ENCODE results near the gene PLXNB3. TPM values are rescaled to one million over a fixed set of nuclear protein-coding genes. Genes with fewer than 3 reads are reported as not detected.

Gene PLXNB3
- total and polyA plus RNA-seq, 2 experiments from 2014 or later: 0.70 to 4.1 TPM

- H3K27ac Mint-ChIP-seq: no peak overlapping the region
- H3K79me2 ChIP-seq (replicated peaks; ENCODE audit: insufficient read depth): peaks cover 35% of the 10 kb centered on the region
- no peak overlapping the region for H3K4me3 Mint-ChIP-seq
Observed at GRCh38 chrX:153791104-153791852, 27.2 kb downstream of the PLXNB3 start.

More at GRCh38 chrX:153791104-153791852, 27.2 kb downstream of the PLXNB3 start:
- H3K27me3 Mint-ChIP-seq (ENCODE audit: insufficient read depth, low read depth, poor library complexity): peaks cover 4% of the 10 kb centered on the region
- no peaks in the 10 kb centered on the region for H3K9me2 ChIP-seq (ENCODE audit: insufficient read depth)
- H4K20me1 ChIP-seq (replicated peaks; ENCODE audit: insufficient read depth): no peaks in the 10 kb centered on the region
- no peaks in the 10 kb centered on the region for H3K27me3 ChIP-seq (ENCODE audit: insufficient read depth)
- DNase-seq (ENCODE audit: low spot score) (no peak), ATAC-seq (no peak)
- TF ChIP-seq POLR2AphosphoS5 (IDR thresholded peaks at IDR 0.05; ENCODE audit: low read depth) (no peak), STAT1 (IDR thresholded peaks at IDR 0.05; ENCODE audit: unreplicated experiment) (no peak), CTCF (conservative IDR thresholded peaks at IDR 0.05; ENCODE audit: low read depth in 2 of 2) (no peak), ZNF331 (CRISPR knock-in tag; IDR thresholded peaks at IDR 0.05; ENCODE audit: low read depth) (no peak), ZNF462 (CRISPR knock-in tag; IDR thresholded peaks at IDR 0.05) (no peak), JUNB (IDR thresholded peaks at IDR 0.05; ENCODE audit: unreplicated experiment) (no peak), NANOG (IDR thresholded peaks at IDR 0.05; ENCODE audit: borderline replicate concordance) (no peak), EZH2 (IDR thresholded peaks at IDR 0.05; ENCODE audit: low read depth, unreplicated experiment) (no peak), EZH2phosphoT487 (IDR thresholded peaks at IDR 0.05; ENCODE audit: unreplicated experiment) (no peak), CREB1 (CRISPR knock-in tag; IDR thresholded peaks at IDR 0.05; ENCODE audit: low read depth) (no peak), ZNF114 (CRISPR knock-in tag; IDR thresholded peaks at IDR 0.05) (no peak), REST (IDR thresholded peaks at IDR 0.05; ENCODE audit: unreplicated experiment) (no peak), ETS1 (IDR thresholded peaks at IDR 0.05) (no peak)
- H3K4me2 ChIP-seq: no peak overlapping the region
- no peak overlapping the region for H3K27ac ChIP-seq (ENCODE audit: low read depth)
- no peak overlapping the region for H2AFZ ChIP-seq
- no peaks in the 10 kb centered on the region for H3K9me3 Mint-ChIP-seq
- H3K36me3 Mint-ChIP-seq (ENCODE audit: low read depth): peaks cover 11% of the 10 kb centered on the region; the same call in 2 of the 3 replicates
- no peak overlapping the region for H3K4me3 ChIP-seq
- H3K4me1 Mint-ChIP-seq: peaks cover 15% of the 10 kb centered on the region
- no peaks in the 10 kb centered on the region for H3F3A ChIP-seq (replicated peaks; ENCODE audit: low read depth)
- no peaks in the 10 kb centered on the region for H3K36me3 ChIP-seq (ENCODE audit: insufficient read depth)
- no peaks in the 10 kb centered on the region for H3K4me1 ChIP-seq (ENCODE audit: insufficient read depth)

Data from GM23338 (cell line).